Keratinocyte (primary cell): ENCODE results near the gene NQO2.

Experiments used
- EZH2 ChIP-seq: IDR thresholded peaks from one replicate; pipeline ENCODE4 v1.6.1; 2012; ENCODE audit warnings: inconsistent platforms, mild to moderate bottlenecking, low read length, moderate library complexity
- TF ChIP-seq, protein P1 (sequence below), 3 experiments: IDR thresholded peaks in 1 of 3; conservative IDR thresholded peaks in 1 of 3; optimal IDR thresholded peaks in 1 of 3; 2 replicates in 2 of 3; 3 replicates in 1 of 3; pipeline versions ENCODE3 to v1.5.1; 2011; ENCODE audit warnings: low read length in 3 of 3, mild to moderate bottlenecking in 3 of 3, moderate library complexity in 2 of 3, control low read depth in 1 of 3, inconsistent platforms in 1 of 3; ENCODE audit not compliant: insufficient read depth in 2 of 3; ENCODE audit errors: extremely low read depth in 1 of 3

- TF ChIP-seq, protein P1, sequence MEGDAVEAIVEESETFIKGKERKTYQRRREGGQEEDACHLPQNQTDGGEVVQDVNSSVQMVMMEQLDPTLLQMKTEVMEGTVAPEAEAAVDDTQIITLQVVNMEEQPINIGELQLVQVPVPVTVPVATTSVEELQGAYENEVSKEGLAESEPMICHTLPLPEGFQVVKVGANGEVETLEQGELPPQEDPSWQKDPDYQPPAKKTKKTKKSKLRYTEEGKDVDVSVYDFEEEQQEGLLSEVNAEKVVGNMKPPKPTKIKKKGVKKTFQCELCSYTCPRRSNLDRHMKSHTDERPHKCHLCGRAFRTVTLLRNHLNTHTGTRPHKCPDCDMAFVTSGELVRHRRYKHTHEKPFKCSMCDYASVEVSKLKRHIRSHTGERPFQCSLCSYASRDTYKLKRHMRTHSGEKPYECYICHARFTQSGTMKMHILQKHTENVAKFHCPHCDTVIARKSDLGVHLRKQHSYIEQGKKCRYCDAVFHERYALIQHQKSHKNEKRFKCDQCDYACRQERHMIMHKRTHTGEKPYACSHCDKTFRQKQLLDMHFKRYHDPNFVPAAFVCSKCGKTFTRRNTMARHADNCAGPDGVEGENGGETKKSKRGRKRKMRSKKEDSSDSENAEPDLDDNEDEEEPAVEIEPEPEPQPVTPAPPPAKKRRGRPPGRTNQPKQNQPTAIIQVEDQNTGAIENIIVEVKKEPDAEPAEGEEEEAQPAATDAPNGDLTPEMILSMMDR (optimal IDR thresholded peaks at IDR 0.05 in 1 of 3, IDR thresholded peaks at IDR 0.05 in 1 of 3, conservative IDR thresholded peaks at IDR 0.05 in 1 of 3; ENCODE audit: extremely low read depth in 1 of 3, insufficient read depth in 2 of 3, low read length in 3 of 3): no peak
- TF ChIP-seq EZH2: no peak
Observed at GRCh38 chr6:2978923-2979322, 20.8 kb upstream of the NQO2 start.
